Measurements from ENCODE around the gene RETN. TPM values are rescaled to one million over a fixed set of nuclear protein-coding genes. Genes with fewer than 3 reads are reported as not detected.

The RETN gene
- total RNA-seq, 6 experiments from 2014 or later = 0.63 to 2.4 TPM; not detected in 4

- Histone ChIP-seq H3K4me1 (peaks cover 0 to 19% (median 4%) of the 10 kb centered on the region in 4 donors), H3K9me3 (no peaks in the 10 kb centered on the region), H3K4me3 (peak overlapping the region; percentile 90 to 100 (median 99)), H3K27me3 (no peaks in the 10 kb centered on the region), H3K36me3 (peaks cover 0 to 21% (median 6%) of the 10 kb centered on the region in 4 donors), H3K27ac (peak overlapping the region; percentile 37 to 81 (median 79))
- 1% methylated on average over 12 of the region's 15 CpGs for WGBS (ENCODE audit: insufficient coverage, low coverage, low lambda C conversion rate, missing lambda C conversion rate)
- TF ChIP-seq CTCF (IDR thresholded peaks at IDR 0.05) (no peak), POLR2A (IDR thresholded peaks at IDR 0.05) (no peak)
- intact Hi-C loops (cut with DNase I) = no loop called here
- ATAC-seq = no peak
- DNase-seq = no peak
These were observed 40.1 kb upstream of the RETN start for GRCh38 chr19:7628589-7629311.

- peaks cover 0 to 21% (median 6%) of the 10 kb centered on the region in 4 donors for H3K36me3 ChIP-seq
- peak within 1 kb of the TSS; percentile 47 to 81 (median 79) for H3K27ac ChIP-seq
- H3K9me3 ChIP-seq = no peaks in the 10 kb centered on the region
- peaks cover 0 to 19% (median 4%) of the 10 kb centered on the region in 4 donors for H3K4me1 ChIP-seq
- TF ChIP-seq CTCF (IDR thresholded peaks at IDR 0.05) (no peak), POLR2A (IDR thresholded peaks at IDR 0.05) (no peak)
- WGBS (ENCODE audit: insufficient coverage, low coverage, low lambda C conversion rate, missing lambda C conversion rate) = 0% methylated on average over 37 of the region's 40 CpGs
- peak within 1 kb of the TSS; percentile 90 to 100 (median 99) for H3K4me3 ChIP-seq
- intact Hi-C loops (cut with DNase I) = no loop called here
- DNase-seq (peak; percentile 94 to 97 (median 96)), ATAC-seq (peak; percentile 94 to 98 (median 97))
- no peaks in the 10 kb centered on the region for H3K27me3 ChIP-seq
These were observed 39.3 kb upstream of the RETN start, which contains the start of the genes PET100 and XAB2 for GRCh38 chr19:7629347-7630054. TSS of gene PET100 (plus strand) at chr19:7629793. CDS start at chr19:7629834, 41 bp downstream. TSS of gene XAB2 (minus strand) at chr19:7629545. CDS start at chr19:7629527, 18 bp downstream.

- 80% methylated on average over 2 of the region's 12 CpGs for WGBS (ENCODE audit: insufficient coverage, low coverage, low lambda C conversion rate, missing lambda C conversion rate)
- H3K4me1 ChIP-seq = peaks cover 0 to 19% (median 4%) of the 10 kb centered on the region in 4 donors
- no peaks in the 10 kb centered on the region for H3K27me3 ChIP-seq
- TF ChIP-seq POLR2A (IDR thresholded peaks at IDR 0.05) (no peak), CTCF (IDR thresholded peaks at IDR 0.05) (no peak)
- no peak overlapping the region for H3K27ac ChIP-seq
- intact Hi-C loops (cut with DNase I) = no loop called here
- H3K36me3 ChIP-seq = peaks cover 0 to 3% (median under 1%) of the 10 kb centered on the region in 4 donors
- ATAC-seq (no peak), DNase-seq (no peak)
- H3K9me3 ChIP-seq = no peaks in the 10 kb centered on the region
- no peak overlapping the region for H3K4me3 ChIP-seq
These were observed 37.3 kb upstream of the RETN start for GRCh38 chr19:7631577-7631976.

GRCh38 chr19:7632340-7633203 lies 36.3 kb upstream of the RETN start:
- no peaks in the 10 kb centered on the region for H3K9me3 ChIP-seq
- no peak overlapping the region for H3K4me3 ChIP-seq
- DNase-seq (no peak), ATAC-seq (no peak)
- no peak overlapping the region for H3K27ac ChIP-seq
- H3K27me3 ChIP-seq = no peaks in the 10 kb centered on the region
- no peaks in the 10 kb centered on the region for H3K36me3 ChIP-seq
- intact Hi-C loops (cut with DNase I) = no loop called here
- H3K4me1 ChIP-seq = peaks cover 0 to 19% (median 4%) of the 10 kb centered on the region in 4 donors
- WGBS (ENCODE audit: insufficient coverage, low coverage, low lambda C conversion rate, missing lambda C conversion rate) = 99% methylated on average over 16 of the region's 40 CpGs
- no peak for TF ChIP-seq POLR2A (IDR thresholded peaks at IDR 0.05)
- TF ChIP-seq CTCF (IDR thresholded peaks at IDR 0.05) = no peak
